ENCODE data around the gene GTF2I.

The GTF2I gene

DNA sequence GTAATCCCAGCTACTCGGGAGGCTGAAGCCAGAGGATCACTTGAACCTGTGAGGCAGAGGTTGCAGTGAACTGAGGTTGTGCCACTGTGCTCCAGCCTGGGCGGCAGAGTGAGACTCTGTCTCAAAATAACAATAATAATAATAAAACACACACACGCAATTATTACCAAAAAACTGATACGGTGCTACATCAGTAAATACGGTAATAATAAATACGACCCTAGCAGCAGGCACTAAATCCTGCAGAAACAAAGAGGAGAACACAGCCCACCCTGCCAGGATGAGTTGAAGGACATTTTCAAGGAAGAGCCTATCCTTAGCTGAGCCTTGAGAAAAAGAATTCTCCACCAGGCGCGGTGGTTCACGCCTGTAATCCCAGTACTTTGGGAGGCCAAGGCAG lies 34.4 kb upstream of the GTF2I start:
- Histone ChIP-seq H3K27ac (ENCODE audit: low read length) (no peak overlapping the region), H3K9me3 (ENCODE audit: insufficient read depth, low read length, severe bottlenecking) (no peaks in the 10 kb centered on the region), H3K4me3 (ENCODE audit: low read depth in 1 of 2, low read length in 2 of 2) (no peak overlapping the region), H3K4me2 (ENCODE audit: insufficient read depth, low read length) (no peak overlapping the region), H3K79me2 (ENCODE audit: insufficient read depth, low read length) (no peaks in the 10 kb centered on the region), H3K36me3 (ENCODE audit: insufficient read depth, low read length) (no peaks in the 10 kb centered on the region), H2AFZ (ENCODE audit: low read depth, low read length) (no peak overlapping the region), H3K4me1 (ENCODE audit: insufficient read depth, low read length) (peaks cover 8% of the 10 kb centered on the region), H4K20me1 (ENCODE audit: insufficient read depth, low read length) (no peaks in the 10 kb centered on the region), H3K9ac (ENCODE audit: low read depth, low read length) (no peak overlapping the region), H3K27me3 (ENCODE audit: insufficient read depth, low read length, poor library complexity) (no peaks in the 10 kb centered on the region)
- no peak for DNase-seq
- ATAC-seq (ENCODE audit: insufficient read depth, low read depth), result no peak
- no peak for TF ChIP-seq EZH2 (IDR thresholded peaks at IDR 0.05; ENCODE audit: borderline replicate concordance, low read depth, low read length, severe bottlenecking)
- TF ChIP-seq, protein P1, sequence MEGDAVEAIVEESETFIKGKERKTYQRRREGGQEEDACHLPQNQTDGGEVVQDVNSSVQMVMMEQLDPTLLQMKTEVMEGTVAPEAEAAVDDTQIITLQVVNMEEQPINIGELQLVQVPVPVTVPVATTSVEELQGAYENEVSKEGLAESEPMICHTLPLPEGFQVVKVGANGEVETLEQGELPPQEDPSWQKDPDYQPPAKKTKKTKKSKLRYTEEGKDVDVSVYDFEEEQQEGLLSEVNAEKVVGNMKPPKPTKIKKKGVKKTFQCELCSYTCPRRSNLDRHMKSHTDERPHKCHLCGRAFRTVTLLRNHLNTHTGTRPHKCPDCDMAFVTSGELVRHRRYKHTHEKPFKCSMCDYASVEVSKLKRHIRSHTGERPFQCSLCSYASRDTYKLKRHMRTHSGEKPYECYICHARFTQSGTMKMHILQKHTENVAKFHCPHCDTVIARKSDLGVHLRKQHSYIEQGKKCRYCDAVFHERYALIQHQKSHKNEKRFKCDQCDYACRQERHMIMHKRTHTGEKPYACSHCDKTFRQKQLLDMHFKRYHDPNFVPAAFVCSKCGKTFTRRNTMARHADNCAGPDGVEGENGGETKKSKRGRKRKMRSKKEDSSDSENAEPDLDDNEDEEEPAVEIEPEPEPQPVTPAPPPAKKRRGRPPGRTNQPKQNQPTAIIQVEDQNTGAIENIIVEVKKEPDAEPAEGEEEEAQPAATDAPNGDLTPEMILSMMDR (IDR thresholded peaks at IDR 0.05; ENCODE audit: borderline replicate concordance, extremely low read depth, low read length, poor library complexity, severe bottlenecking), result no peak

DNA sequence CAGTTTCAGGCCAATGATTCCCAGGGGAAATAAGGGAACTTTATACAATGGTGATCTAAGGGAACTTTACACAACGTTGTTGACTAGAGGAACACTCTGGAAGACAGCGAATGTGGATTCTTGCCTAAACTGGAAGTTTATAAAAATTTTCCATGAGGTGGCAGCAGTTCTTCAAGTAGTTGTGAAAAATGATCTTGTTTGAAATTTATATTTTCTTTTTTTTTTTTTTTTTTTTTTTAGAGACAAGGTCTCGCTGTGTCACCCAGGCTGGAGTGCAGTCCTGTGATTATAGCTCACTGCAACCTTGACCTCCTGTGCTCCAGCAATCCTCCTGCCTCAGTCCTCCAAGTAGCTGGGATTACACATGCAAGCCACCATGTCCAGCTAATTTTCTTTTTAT lies 32.1 kb upstream of the GTF2I start:
- TF ChIP-seq, protein P1 (IDR thresholded peaks at IDR 0.05; ENCODE audit: borderline replicate concordance, extremely low read depth, low read length, poor library complexity, severe bottlenecking), result peak; percentile 17
- TF ChIP-seq EZH2 (IDR thresholded peaks at IDR 0.05; ENCODE audit: borderline replicate concordance, low read depth, low read length, severe bottlenecking), result no peak
- no peak overlapping the region for H3K4me3 ChIP-seq (ENCODE audit: low read depth in 1 of 2, low read length in 2 of 2)
- DNase-seq (no peak), ATAC-seq (ENCODE audit: insufficient read depth, low read depth) (no peak)
- no peak overlapping the region for H3K9ac ChIP-seq (ENCODE audit: low read depth, low read length)
- H4K20me1 ChIP-seq (ENCODE audit: insufficient read depth, low read length), result no peaks in the 10 kb centered on the region
- no peak overlapping the region for H3K4me2 ChIP-seq (ENCODE audit: insufficient read depth, low read length)
- H3K27ac ChIP-seq (ENCODE audit: low read length), result no peak overlapping the region
- H2AFZ ChIP-seq (ENCODE audit: low read depth, low read length), result no peak overlapping the region
- no peaks in the 10 kb centered on the region for H3K36me3 ChIP-seq (ENCODE audit: insufficient read depth, low read length)
- H3K27me3 ChIP-seq (ENCODE audit: insufficient read depth, low read length, poor library complexity), result no peaks in the 10 kb centered on the region
- no peaks in the 10 kb centered on the region for H3K9me3 ChIP-seq (ENCODE audit: insufficient read depth, low read length, severe bottlenecking)
- peaks cover 9% of the 10 kb centered on the region for H3K4me1 ChIP-seq (ENCODE audit: insufficient read depth, low read length)
- H3K79me2 ChIP-seq (ENCODE audit: insufficient read depth, low read length), result no peaks in the 10 kb centered on the region

- Histone ChIP-seq H3K27ac (ENCODE audit: low read length) (no peak overlapping the region), H3K9me3 (ENCODE audit: insufficient read depth, low read length, severe bottlenecking) (no peaks in the 10 kb centered on the region), H3K4me3 (ENCODE audit: low read depth in 1 of 2, low read length in 2 of 2) (no peak overlapping the region), H4K20me1 (ENCODE audit: insufficient read depth, low read length) (no peaks in the 10 kb centered on the region), H3K4me1 (ENCODE audit: insufficient read depth, low read length) (peaks cover 9% of the 10 kb centered on the region), H3K36me3 (ENCODE audit: insufficient read depth, low read length) (no peaks in the 10 kb centered on the region), H3K79me2 (ENCODE audit: insufficient read depth, low read length) (no peaks in the 10 kb centered on the region), H2AFZ (ENCODE audit: low read depth, low read length) (peak overlapping the region; percentile 54; the same call in 1 of the 2 replicates), H3K9ac (ENCODE audit: low read depth, low read length) (no peak overlapping the region), H3K4me2 (ENCODE audit: insufficient read depth, low read length) (no peak overlapping the region), H3K27me3 (ENCODE audit: insufficient read depth, low read length, poor library complexity) (no peaks in the 10 kb centered on the region)
- DNase-seq (peak; percentile 40), ATAC-seq (ENCODE audit: insufficient read depth, low read depth) (peak; percentile 83)
- TF ChIP-seq EZH2 (IDR thresholded peaks at IDR 0.05; ENCODE audit: borderline replicate concordance, low read depth, low read length, severe bottlenecking), result no peak
- TF ChIP-seq, protein P1 (IDR thresholded peaks at IDR 0.05; ENCODE audit: borderline replicate concordance, extremely low read depth, low read length, poor library complexity, severe bottlenecking), result no peak
Observed at GRCh38 chr7:74627661-74628411, 29.7 kb upstream of the GTF2I start.
